DOHH2 (cell line): ENCODE results near the gene EPHB1.

Experiments used
- CTCF ChIP-seq: fragments of 200-600 bp; sonication (generic); IDR thresholded peaks from one replicate; pipeline ENCODE4 v1.5.1; 2014; ENCODE audit warnings: antibody characterized with exemption, mild to moderate bottlenecking, low read depth, low read length; ENCODE audit not compliant: poor library complexity, severe bottlenecking
- EZH2phosphoT487 ChIP-seq: fragments of 200-600 bp; sonication (generic); IDR thresholded peaks from 2 replicates; pipeline ENCODE4 v1.6.1; 2017; ENCODE audit warnings: borderline replicate concordance, mild to moderate bottlenecking, antibody characterized with exemption, low read length, moderate library complexity, mixed read lengths

- TF ChIP-seq CTCF: no peak
- TF ChIP-seq EZH2phosphoT487: no peak
These were observed 289.3 kb downstream of the EPHB1 start for GRCh38 chr3:135084405-135084804.
